Measurements from ENCODE around the gene RAB6B.

The RAB6B gene

DNA sequence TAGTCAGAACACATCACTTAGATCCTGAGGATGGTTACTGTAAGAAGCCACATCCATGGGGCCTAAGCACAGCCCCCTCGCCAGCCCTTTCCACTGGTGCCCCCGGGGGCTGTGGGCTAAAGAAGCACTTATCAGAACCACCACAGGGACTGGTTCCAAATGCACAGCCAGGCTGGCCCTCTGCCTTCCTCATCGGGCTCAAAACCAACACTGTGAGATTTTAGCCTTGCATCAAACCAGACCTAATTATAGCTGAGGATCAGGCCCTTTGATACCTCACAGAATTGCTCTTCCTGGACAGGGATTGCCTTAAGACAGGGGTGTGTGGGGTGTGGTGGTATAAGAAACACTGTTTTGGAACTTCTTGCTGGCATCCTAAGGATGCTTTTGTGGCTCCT lies 66.4 kb downstream of the RAB6B start:
- no peak for TF ChIP-seq CTCF (IDR thresholded peaks at IDR 0.05)
- DNase-seq (ENCODE audit: low spot score) = no peak

GRCh38 chr3:133828576-133829309 lies 66.9 kb downstream of the RAB6B start:
- H3K27ac ChIP-seq = no peak overlapping the region
- TF ChIP-seq CTCF (IDR thresholded peaks at IDR 0.05) = no peak
- no peak overlapping the region for H3K4me3 ChIP-seq
- no peak for DNase-seq (ENCODE audit: low spot score)

More for the DNA sequence above, 66.4 kb downstream of the RAB6B start:
- H3K27ac ChIP-seq = no peak overlapping the region
- no peak overlapping the region for H3K4me3 ChIP-seq

DNA sequence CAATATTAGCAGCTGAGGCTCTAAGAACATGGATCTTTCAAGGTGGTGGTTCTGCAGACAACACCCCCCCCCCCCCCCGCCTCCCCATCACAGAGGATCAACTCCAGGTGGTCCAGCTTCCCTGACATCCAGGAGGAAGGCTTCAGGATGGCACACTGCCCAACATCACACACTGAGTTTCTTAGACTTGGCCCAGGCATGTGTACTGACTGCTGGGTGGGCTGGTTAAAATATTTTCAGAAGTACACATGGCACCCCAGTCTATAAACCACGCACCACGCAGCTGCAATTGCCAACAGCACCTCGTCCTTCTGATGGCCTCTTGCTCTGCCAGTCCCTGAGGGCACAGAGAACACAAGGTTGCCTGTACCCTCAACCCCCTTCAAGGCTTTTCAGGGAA lies 68.0 kb downstream of the RAB6B start:
- DNase-seq (ENCODE audit: low spot score) = no peak
- Histone ChIP-seq H3K27ac (no peak overlapping the region), H3K4me3 (no peak overlapping the region)
- TF ChIP-seq CTCF (IDR thresholded peaks at IDR 0.05) = no peak

GRCh38 chr3:133827136-133827535 lies 68.5 kb downstream of the RAB6B start:
- Histone ChIP-seq H3K4me3 (no peak overlapping the region), H3K27ac (no peak overlapping the region)
- no peak for TF ChIP-seq CTCF (IDR thresholded peaks at IDR 0.05)
- DNase-seq (ENCODE audit: low spot score) = no peak

DNA sequence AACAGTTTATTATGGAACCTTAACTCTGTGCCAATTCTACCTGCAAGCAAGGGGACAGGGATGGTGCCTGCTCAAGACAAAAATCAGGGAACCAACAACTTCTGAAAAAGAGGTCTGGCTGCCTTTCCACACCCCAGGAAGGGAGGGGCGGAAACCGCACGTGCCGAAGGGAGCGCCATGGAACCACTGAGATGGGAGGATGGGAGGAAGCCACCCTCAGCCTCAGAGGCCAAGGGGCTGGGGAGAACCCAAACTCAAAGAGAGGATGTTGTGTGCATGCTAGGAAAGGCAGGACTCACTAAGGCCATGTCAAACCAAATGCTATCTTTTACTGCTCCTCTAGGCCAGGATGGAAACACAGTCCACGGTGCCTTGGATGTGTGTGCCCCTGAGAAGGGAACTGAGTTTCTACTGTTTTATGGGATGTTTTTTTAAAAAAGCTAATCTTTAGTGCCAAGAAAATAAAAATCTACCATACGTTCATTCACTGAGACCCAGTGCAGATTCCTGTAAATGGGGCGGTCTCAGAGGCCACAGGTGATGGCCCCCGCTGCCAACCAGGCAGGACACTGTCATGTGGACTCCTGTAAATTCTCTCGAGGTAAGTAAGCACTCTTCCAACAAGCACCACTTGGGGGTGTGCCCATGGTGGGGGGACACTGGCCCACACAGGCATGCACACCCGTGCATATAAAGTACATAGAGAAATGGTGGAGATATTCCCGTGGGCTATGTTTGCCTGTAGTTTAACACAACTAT lies 69.5 kb downstream of the RAB6B start:
- no peak for TF ChIP-seq CTCF (IDR thresholded peaks at IDR 0.05)
- no peak for DNase-seq (ENCODE audit: low spot score)
- no peak overlapping the region for H3K4me3 ChIP-seq

DNA sequence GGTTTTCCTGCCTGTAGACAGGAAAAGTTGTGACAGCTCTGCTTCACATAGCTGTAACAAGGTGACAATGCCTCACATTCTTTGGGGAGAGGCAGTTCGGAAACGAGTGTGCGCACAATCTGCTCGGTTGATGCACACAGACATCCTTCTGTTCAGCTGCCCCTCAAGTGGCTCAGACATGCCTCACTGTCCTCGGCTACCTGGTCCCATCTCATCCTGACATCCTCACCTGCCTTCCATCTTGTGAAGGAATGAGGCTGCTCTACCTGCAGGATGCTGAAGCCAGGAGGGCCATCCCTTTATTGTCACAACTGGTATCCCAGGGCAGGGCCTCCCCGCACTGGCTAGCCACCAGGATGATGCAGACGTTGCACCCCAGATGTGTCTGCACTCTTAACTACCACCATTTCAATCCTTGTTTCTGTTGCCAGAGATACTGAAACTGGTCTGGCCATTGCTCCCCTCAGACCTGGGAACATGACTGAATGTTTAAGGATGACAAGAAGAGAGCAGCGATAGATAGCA lies 70.7 kb downstream of the RAB6B start:
- no peak for DNase-seq (ENCODE audit: low spot score)
- TF ChIP-seq CTCF (IDR thresholded peaks at IDR 0.05) = no peak
- Histone ChIP-seq H3K27ac (no peak overlapping the region), H3K4me3 (no peak overlapping the region)

More for the DNA sequence above, 69.5 kb downstream of the RAB6B start:
- no peak overlapping the region for H3K27ac ChIP-seq

Measured in coronary artery (tissue), 2 donors.